ENCODE measurements around the gene CTTN.

The CTTN gene

DNA sequence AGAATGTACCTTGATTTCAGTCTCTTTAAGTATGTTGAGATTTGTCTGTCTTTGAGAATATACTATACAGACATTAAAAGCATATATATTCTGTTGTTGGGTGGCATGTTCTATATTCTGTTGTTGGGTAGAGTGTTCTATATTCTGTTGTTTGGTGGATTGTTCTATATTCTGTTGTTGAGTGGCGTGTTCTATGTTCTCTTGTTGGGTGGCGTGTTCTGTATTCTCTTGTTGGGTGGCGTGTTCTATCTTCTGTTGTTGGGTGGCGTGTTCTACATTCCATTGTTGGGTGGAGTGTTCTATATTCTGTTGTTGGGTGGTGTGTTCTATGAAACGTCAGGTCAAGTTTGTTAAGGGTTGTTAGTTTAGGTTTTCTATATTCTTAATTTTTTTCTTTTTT lies 27.1 kb upstream of the CTTN start:
- WGBS = 76% methylated on average over 5 of the region's 5 CpGs
- Histone ChIP-seq H3K18ac (ENCODE audit: low read depth in 1 of 2, low read length in 2 of 2) (no peak overlapping the region), H3K27me3 (ENCODE audit: control insufficient read depth in 1 of 2, insufficient read depth in 1 of 2, low read length in 2 of 2) (no peaks in the 10 kb centered on the region), H3K14ac (ENCODE audit: low read length in 2 of 2) (no peak overlapping the region), H3K79me1 (replicated peaks; ENCODE audit: low read length, poor library complexity, severe bottlenecking) (peaks cover 23% of the 10 kb centered on the region), H2AK5ac (ENCODE audit: low read length, severe bottlenecking) (no peak overlapping the region), H3K4ac (ENCODE audit: low read depth in 1 of 2, low read length in 2 of 2) (no peak overlapping the region), H3K4me3 (ENCODE audit: insufficient read depth in 1 of 2, low read depth in 1 of 2, low read length in 2 of 2) (no peak overlapping the region), H4K91ac (ENCODE audit: low read length) (no peak overlapping the region), H2AFZ (ENCODE audit: low read depth, low read length) (no peak overlapping the region), H2BK15ac (ENCODE audit: low read depth, poor library complexity, severe bottlenecking) (no peak overlapping the region), H3K23ac (ENCODE audit: low read length in 2 of 2) (no peak overlapping the region), H2BK120ac (ENCODE audit: low read depth, low read length) (no peak overlapping the region), H3K9me3 (ENCODE audit: control insufficient read depth, low read length) (no peaks in the 10 kb centered on the region), H3K4me2 (ENCODE audit: low read length, poor library complexity, severe bottlenecking) (no peak overlapping the region), H3K36me3 (ENCODE audit: control insufficient read depth in 1 of 2, insufficient read depth in 2 of 2, low read depth in 1 of 2, low read length in 2 of 2) (peaks cover 33 to 70% of the 10 kb centered on the region in 2 experiments), H2BK12ac (ENCODE audit: low read length in 2 of 2) (no peak overlapping the region), H2BK5ac (ENCODE audit: low read depth, low read length, poor library complexity, severe bottlenecking) (no peak overlapping the region), H4K8ac (ENCODE audit: low read length) (no peak overlapping the region), H3K9ac (ENCODE audit: low read length) (no peak overlapping the region), H3K27ac (ENCODE audit: low read length, poor library complexity, severe bottlenecking) (no peak overlapping the region), H3K4me1 (ENCODE audit: control insufficient read depth, insufficient read depth, low read depth, low read length) (peaks cover 4% of the 10 kb centered on the region)
- DNase-seq = no peak

- Histone ChIP-seq H2AK5ac (ENCODE audit: low read length, severe bottlenecking) (no peak overlapping the region), H2BK120ac (ENCODE audit: low read depth, low read length) (no peak overlapping the region), H2BK15ac (ENCODE audit: low read depth, poor library complexity, severe bottlenecking) (no peak overlapping the region), H3K18ac (ENCODE audit: low read depth in 1 of 2, low read length in 2 of 2) (no peak overlapping the region), H3K14ac (ENCODE audit: low read length in 2 of 2) (no peak overlapping the region), H2BK5ac (ENCODE audit: low read depth, low read length, poor library complexity, severe bottlenecking) (no peak overlapping the region), H3K79me1 (replicated peaks; ENCODE audit: low read length, poor library complexity, severe bottlenecking) (peaks cover 23% of the 10 kb centered on the region), H4K91ac (ENCODE audit: low read length) (no peak overlapping the region), H3K9ac (ENCODE audit: low read length) (no peak overlapping the region), H3K4me3 (ENCODE audit: insufficient read depth in 1 of 2, low read depth in 1 of 2, low read length in 2 of 2) (no peak overlapping the region), H3K4ac (ENCODE audit: low read depth in 1 of 2, low read length in 2 of 2) (no peak overlapping the region), H3K4me1 (ENCODE audit: control insufficient read depth, insufficient read depth, low read depth, low read length) (peaks cover 2% of the 10 kb centered on the region), H3K27me3 (ENCODE audit: control insufficient read depth in 1 of 2, insufficient read depth in 1 of 2, low read length in 2 of 2) (no peaks in the 10 kb centered on the region), H2AFZ (ENCODE audit: low read depth, low read length) (no peak overlapping the region), H3K4me2 (ENCODE audit: low read length, poor library complexity, severe bottlenecking) (no peak overlapping the region), H3K23ac (ENCODE audit: low read length in 2 of 2) (no peak overlapping the region), H3K9me3 (ENCODE audit: control insufficient read depth, low read length) (no peaks in the 10 kb centered on the region), H3K27ac (ENCODE audit: low read length, poor library complexity, severe bottlenecking) (no peak overlapping the region), H3K36me3 (ENCODE audit: control insufficient read depth in 1 of 2, insufficient read depth in 2 of 2, low read depth in 1 of 2, low read length in 2 of 2) (peaks cover 33 to 70% of the 10 kb centered on the region in 2 experiments), H2BK12ac (ENCODE audit: low read length in 2 of 2) (no peak overlapping the region), H4K8ac (ENCODE audit: low read length) (no peak overlapping the region)
- DNase-seq = no peak
- 97% methylated on average over 6 of the region's 8 CpGs for WGBS
Measured at GRCh38 chr11:70372076-70372475, 26.3 kb upstream of the CTTN start.

- Histone ChIP-seq H4K91ac (ENCODE audit: low read length) (no peak overlapping the region), H2BK5ac (ENCODE audit: low read depth, low read length, poor library complexity, severe bottlenecking) (no peak overlapping the region), H3K23ac (ENCODE audit: low read length in 2 of 2) (no peak overlapping the region), H2AK5ac (ENCODE audit: low read length, severe bottlenecking) (no peak overlapping the region), H3K27me3 (ENCODE audit: control insufficient read depth in 1 of 2, insufficient read depth in 1 of 2, low read length in 2 of 2) (no peaks in the 10 kb centered on the region), H3K4ac (ENCODE audit: low read depth in 1 of 2, low read length in 2 of 2) (no peak overlapping the region), H3K9ac (ENCODE audit: low read length) (no peak overlapping the region), H3K4me3 (ENCODE audit: insufficient read depth in 1 of 2, low read depth in 1 of 2, low read length in 2 of 2) (no peak overlapping the region), H3K18ac (ENCODE audit: low read depth in 1 of 2, low read length in 2 of 2) (no peak overlapping the region), H2BK12ac (ENCODE audit: low read length in 2 of 2) (no peak overlapping the region), H3K4me2 (ENCODE audit: low read length, poor library complexity, severe bottlenecking) (no peak overlapping the region), H3K79me1 (replicated peaks; ENCODE audit: low read length, poor library complexity, severe bottlenecking) (peaks cover 18% of the 10 kb centered on the region), H4K8ac (ENCODE audit: low read length) (no peak overlapping the region), H3K27ac (ENCODE audit: low read length, poor library complexity, severe bottlenecking) (no peak overlapping the region), H3K9me3 (ENCODE audit: control insufficient read depth, low read length) (no peaks in the 10 kb centered on the region), H2AFZ (ENCODE audit: low read depth, low read length) (no peak overlapping the region), H3K4me1 (ENCODE audit: control insufficient read depth, insufficient read depth, low read depth, low read length) (peaks cover 2% of the 10 kb centered on the region), H3K14ac (ENCODE audit: low read length in 2 of 2) (no peak overlapping the region), H3K36me3 (ENCODE audit: control insufficient read depth in 1 of 2, insufficient read depth in 2 of 2, low read depth in 1 of 2, low read length in 2 of 2) (peaks cover 46 to 91% of the 10 kb centered on the region in 2 experiments), H2BK120ac (ENCODE audit: low read depth, low read length) (no peak overlapping the region), H2BK15ac (ENCODE audit: low read depth, poor library complexity, severe bottlenecking) (no peak overlapping the region)
- no peak for DNase-seq
- WGBS = 99% methylated on average over 7 of the region's 12 CpGs
Measured at GRCh38 chr11:70376621-70377020, 21.7 kb upstream of the CTTN start.

GRCh38 chr11:70377645-70378044 lies 20.7 kb upstream of the CTTN start:
- no peak overlapping the region for H4K91ac ChIP-seq (ENCODE audit: low read length)
- no peak overlapping the region for H2BK5ac ChIP-seq (ENCODE audit: low read depth, low read length, poor library complexity, severe bottlenecking)
- H3K4me3 ChIP-seq (ENCODE audit: insufficient read depth in 1 of 2, low read depth in 1 of 2, low read length in 2 of 2) = no peak overlapping the region
- no peak overlapping the region for H3K4ac ChIP-seq (ENCODE audit: low read depth in 1 of 2, low read length in 2 of 2)
- H2BK15ac ChIP-seq (ENCODE audit: low read depth, poor library complexity, severe bottlenecking) = no peak overlapping the region
- H3K27me3 ChIP-seq (ENCODE audit: control insufficient read depth in 1 of 2, insufficient read depth in 1 of 2, low read length in 2 of 2) = no peaks in the 10 kb centered on the region
- peaks cover 43 to 84% of the 10 kb centered on the region in 2 experiments for H3K36me3 ChIP-seq (ENCODE audit: control insufficient read depth in 1 of 2, insufficient read depth in 2 of 2, low read depth in 1 of 2, low read length in 2 of 2)
- no peak overlapping the region for H2AK5ac ChIP-seq (ENCODE audit: low read length, severe bottlenecking)
- no peaks in the 10 kb centered on the region for H3K9me3 ChIP-seq (ENCODE audit: control insufficient read depth, low read length)
- H3K4me1 ChIP-seq (ENCODE audit: control insufficient read depth, insufficient read depth, low read depth, low read length) = peaks cover 8% of the 10 kb centered on the region
- H3K4me2 ChIP-seq (ENCODE audit: low read length, poor library complexity, severe bottlenecking) = no peak overlapping the region
- no peak overlapping the region for H2AFZ ChIP-seq (ENCODE audit: low read depth, low read length)
- H3K9ac ChIP-seq (ENCODE audit: low read length) = no peak overlapping the region
- H2BK12ac ChIP-seq (ENCODE audit: low read length in 2 of 2) = no peak overlapping the region
- no peak overlapping the region for H3K14ac ChIP-seq (ENCODE audit: low read length in 2 of 2)
- H4K8ac ChIP-seq (ENCODE audit: low read length) = no peak overlapping the region
- H3K18ac ChIP-seq (ENCODE audit: low read depth in 1 of 2, low read length in 2 of 2) = no peak overlapping the region
- DNase-seq = no peak
- WGBS = 95% methylated on average over 7 of the region's 8 CpGs
- no peak overlapping the region for H3K27ac ChIP-seq (ENCODE audit: low read length, poor library complexity, severe bottlenecking)
- no peak overlapping the region for H2BK120ac ChIP-seq (ENCODE audit: low read depth, low read length)
- peaks cover 16% of the 10 kb centered on the region for H3K79me1 ChIP-seq (replicated peaks; ENCODE audit: low read length, poor library complexity, severe bottlenecking)
- no peak overlapping the region for H3K23ac ChIP-seq (ENCODE audit: low read length in 2 of 2)

All from mesenchymal stem cell (in vitro differentiated cells and primary cell).